NCI-H82 (cell line): ENCODE results near the gene HYCC2.
"Not testable (repeated sequence)": the region's sequence is repeated elsewhere in the genome, so short reads cannot be mapped to it uniquely, and the experiment has no call there.

ENCODE experiments used
- DNase-seq: peaks from one replicate; lab custom pipeline; 2025; lab: John Stamatoyannopoulos, UW

The HYCC2 gene

DNA sequence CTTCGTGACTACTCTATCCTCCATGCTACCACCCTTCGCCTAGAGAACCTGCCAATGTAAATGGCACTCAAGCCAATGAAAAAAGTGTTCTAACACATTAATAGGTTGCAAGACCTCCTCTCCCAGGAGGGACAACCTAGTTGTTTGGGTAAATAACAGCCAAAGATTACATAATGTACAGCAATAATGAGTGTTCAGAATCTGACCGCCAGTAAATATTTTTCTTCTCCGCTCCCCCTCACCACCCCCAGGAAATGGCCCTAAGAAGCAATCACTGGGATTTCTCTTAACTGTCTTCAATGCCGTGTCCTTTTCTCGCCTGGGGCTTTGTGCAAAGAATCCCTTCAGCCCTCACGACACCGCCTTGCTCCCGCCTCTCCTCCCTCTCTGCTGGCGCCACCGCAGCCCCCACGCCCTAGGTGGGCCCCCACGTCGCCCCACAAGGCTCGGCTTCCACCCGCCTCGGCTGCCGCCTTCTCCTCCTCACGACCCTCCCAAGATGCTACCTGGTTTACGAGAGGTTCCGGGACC lies 458 bp downstream of the HYCC2 start:
- peak; percentile 55 for DNase-seq

DNA sequence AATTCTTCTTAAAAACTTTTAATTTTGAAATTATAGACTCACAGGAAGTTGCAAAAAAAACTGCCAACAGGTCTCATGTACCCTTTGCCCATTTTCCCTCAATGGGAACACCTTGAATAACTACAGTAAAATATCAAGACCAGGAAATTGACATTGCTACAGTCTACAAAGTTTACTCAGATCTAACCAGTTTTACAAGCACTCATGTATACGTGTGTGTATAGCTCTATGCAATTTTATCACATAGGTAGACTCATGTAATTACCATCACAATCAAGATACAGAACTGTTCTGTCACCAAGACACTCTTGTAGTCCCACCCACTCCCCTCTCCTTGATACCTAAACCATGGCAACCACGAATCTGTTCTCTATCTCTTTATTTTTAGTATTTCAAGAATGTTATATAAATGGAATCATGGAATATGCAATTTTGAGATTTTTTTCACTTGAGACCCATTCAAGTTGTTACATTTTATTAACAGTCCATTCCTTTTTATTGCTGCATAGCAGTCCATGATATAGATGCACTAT lies 6.6 kb downstream of the HYCC2 start:
- no peak for DNase-seq

GRCh38 chr2:201063516-201063915 lies 8.0 kb downstream of the HYCC2 start:
- DNase-seq = not testable (repeated sequence)

GRCh38 chr2:201059961-201060755 lies 11.3 kb downstream of the HYCC2 start:
- DNase-seq = no peak

- DNase-seq = no peak
These were observed 12.6 kb downstream of the HYCC2 start for GRCh38 chr2:201058914-201059313.

DNA sequence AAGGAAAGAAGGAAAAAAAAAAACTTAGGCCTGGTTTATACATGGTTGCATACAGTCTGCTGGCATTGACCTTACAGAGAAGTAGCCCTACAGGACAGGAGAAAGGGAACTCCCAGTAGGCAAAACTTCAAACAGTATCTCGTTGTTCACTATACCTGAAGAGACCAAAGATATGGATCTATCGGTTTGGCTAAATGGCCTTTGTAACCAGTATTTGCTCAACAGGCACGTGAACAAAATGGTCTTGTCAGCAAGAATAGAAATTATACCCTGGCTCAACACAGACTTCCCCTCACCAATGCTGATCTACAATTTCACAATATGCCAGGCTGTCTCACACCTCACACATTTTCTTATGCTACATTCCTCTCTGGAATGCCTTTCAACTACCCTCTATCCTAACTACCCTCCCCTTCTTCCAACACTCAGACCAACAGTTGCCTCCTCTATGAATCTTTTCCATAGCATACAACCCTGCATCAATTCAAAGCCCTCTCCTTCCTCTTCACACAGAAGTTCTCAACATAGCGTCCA lies 13.7 kb downstream of the HYCC2 start:
- DNase-seq = no peak

GRCh38 chr2:201057087-201057521 lies 14.4 kb downstream of the HYCC2 start:
- DNase-seq = no peak

- no peak for DNase-seq
These were observed 22.0 kb downstream of the HYCC2 start for GRCh38 chr2:201049455-201049854.

- DNase-seq = no peak
These were observed 24.6 kb downstream of the HYCC2 start for GRCh38 chr2:201046881-201047280.

GRCh38 chr2:201043050-201043449 lies 28.4 kb downstream of the HYCC2 start:
- DNase-seq = peak; percentile 31

GRCh38 chr2:201042451-201042850 lies 29.0 kb downstream of the HYCC2 start:
- not testable (repeated sequence) for DNase-seq

GRCh38 chr2:201040867-201041628 lies 30.4 kb downstream of the HYCC2 start:
- DNase-seq = no peak

DNA sequence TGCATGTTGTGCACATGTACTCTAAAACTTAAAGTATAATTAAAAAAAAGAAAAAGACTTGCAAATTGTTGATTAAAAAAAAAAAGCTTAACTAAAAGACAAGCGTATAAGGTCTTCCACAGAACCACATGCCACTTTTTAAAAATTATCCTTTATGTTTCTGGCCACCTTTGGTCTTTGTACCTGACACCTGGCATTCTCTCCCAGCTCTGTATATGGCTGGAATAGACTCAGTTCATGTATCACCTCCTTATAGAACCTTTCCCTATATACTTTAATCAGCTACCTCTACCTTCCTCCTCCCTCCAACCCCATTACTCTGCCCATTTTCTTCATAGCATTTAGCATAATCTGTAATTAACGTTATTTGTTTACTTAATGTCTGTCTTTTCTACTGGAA lies 32.6 kb downstream of the HYCC2 start:
- no peak for DNase-seq

DNA sequence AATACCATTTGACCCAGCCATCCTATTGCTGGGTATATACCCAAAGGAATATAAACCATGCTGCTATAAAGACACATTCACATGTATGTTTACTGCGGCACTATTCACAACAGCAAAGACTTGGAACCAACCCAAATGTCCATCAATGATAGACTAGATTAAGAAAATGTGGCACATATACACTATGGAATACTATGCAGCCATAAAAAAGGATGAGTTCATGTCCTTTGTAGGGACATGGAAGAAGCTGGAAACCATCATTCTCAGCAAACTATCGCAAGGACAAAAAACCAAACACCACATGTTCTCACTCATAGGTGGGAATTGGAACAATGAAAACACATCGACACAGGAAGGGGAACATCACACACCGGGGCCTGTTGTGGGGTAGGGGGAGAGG lies 33.1 kb downstream of the HYCC2 start:
- DNase-seq = not testable (repeated sequence)

GRCh38 chr2:201034355-201034754 lies 37.1 kb downstream of the HYCC2 start:
- not testable (repeated sequence) for DNase-seq

- DNase-seq = no peak
These were observed 47.0 kb downstream of the HYCC2 start for GRCh38 chr2:201024518-201024917.

DNA sequence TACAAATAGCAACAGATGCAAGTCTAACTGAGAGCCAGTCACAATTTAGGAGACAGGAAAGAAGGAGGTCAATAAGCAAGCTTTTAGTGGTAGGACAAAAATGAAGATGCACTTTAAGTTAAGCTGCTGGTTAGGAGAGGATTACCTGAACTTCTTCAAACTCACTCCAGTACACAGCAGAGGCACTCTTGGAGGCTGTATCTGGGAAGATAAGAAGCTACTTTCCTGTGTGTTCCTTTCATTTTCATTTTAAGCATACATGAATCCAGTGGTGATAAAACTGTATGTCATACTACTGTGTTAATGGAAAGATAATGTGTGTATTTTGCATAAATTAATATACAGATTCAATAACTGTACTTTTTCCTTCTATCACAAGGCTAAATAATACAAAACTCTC lies 49.6 kb downstream of the HYCC2 start:
- no peak for DNase-seq
